GOT3 (cell line): ENCODE data around the gene MYO1F.
"Not testable (repeated sequence)": the region's sequence is repeated elsewhere in the genome, so short reads cannot be mapped to it uniquely, and the experiment has no call there.

Experiments
- DNase-seq: peaks from one replicate; lab custom pipeline; 2025; ENCODE audit warnings: mixed read lengths; lab: John Stamatoyannopoulos, UW

Gene MYO1F

GRCh38 chr19:8600064-8600463 is 22.8 kb upstream of the MYO1F start:
- DNase-seq = no peak

GRCh38 chr19:8596168-8596567 is 18.9 kb upstream of the MYO1F start:
- no peak for DNase-seq

GRCh38 chr19:8595651-8596050 is 18.4 kb upstream of the MYO1F start:
- no peak for DNase-seq

GRCh38 chr19:8593931-8594330 is 16.7 kb upstream of the MYO1F start:
- DNase-seq = no peak

GRCh38 chr19:8592231-8593009 is 15.2 kb upstream of the MYO1F start:
- peak; percentile 88 for DNase-seq

GRCh38 chr19:8589177-8589714 is 12.0 kb upstream of the MYO1F start:
- DNase-seq = no peak

GRCh38 chr19:8585894-8586750 is 8.9 kb upstream of the MYO1F start:
- DNase-seq = no peak

GRCh38 chr19:8584965-8585893 is 8.0 kb upstream of the MYO1F start:
- no peak for DNase-seq

GRCh38 chr19:8580710-8581281 is 3.6 kb upstream of the MYO1F start:
- no peak for DNase-seq

- DNase-seq = peak; percentile 31
Measured at GRCh38 chr19:8578642-8579265, 1.5 kb upstream of the MYO1F start.

- DNase-seq = no peak
Measured at GRCh38 chr19:8577741-8578140, 499 bp upstream of the MYO1F start.

GRCh38 chr19:8576273-8576993 is 809 bp downstream of the MYO1F start:
- no peak for DNase-seq

GRCh38 chr19:8575467-8575997 is 1.7 kb downstream of the MYO1F start:
- no peak for DNase-seq

- not testable (repeated sequence) for DNase-seq
Measured at GRCh38 chr19:8574619-8574922, 2.7 kb downstream of the MYO1F start.

GRCh38 chr19:8573316-8573715 is 3.9 kb downstream of the MYO1F start:
- DNase-seq = no peak

GRCh38 chr19:8571006-8571411 is 6.2 kb downstream of the MYO1F start:
- DNase-seq = no peak

- DNase-seq = no peak
Measured at GRCh38 chr19:8569066-8569771, 8.0 kb downstream of the MYO1F start.

- no peak for DNase-seq
Measured at GRCh38 chr19:8567522-8568172, 9.6 kb downstream of the MYO1F start.

GRCh38 chr19:8566855-8567254 is 10.4 kb downstream of the MYO1F start:
- DNase-seq = no peak
